Hepatocyte (in vitro differentiated cells): Measurements from ENCODE around the gene PDSS2. TPM values are rescaled to one million over a fixed set of nuclear protein-coding genes. Genes with fewer than 3 reads are reported as not detected.
"Not testable (repeated sequence)": the region's sequence is repeated elsewhere in the genome, so short reads cannot be mapped to it uniquely, and the experiment has no call there.

ENCODE experiments used
- DNase-seq: peaks from one replicate; pipeline ENCODE4 v3.0.0-alpha.2; 2016; ENCODE audit warnings: low spot score
- H2AFZ ChIP-seq: fragments of 200-600 bp; sonication (generic); 2 replicates; pipeline ENCODE4 v1.6.0; 2016; ENCODE audit warnings: antibody characterized with exemption, mild to moderate bottlenecking
- H3K27ac ChIP-seq: fragments of 200-600 bp; sonication (generic); 2 replicates; pipeline ENCODE4 v1.5.1; 2016; ENCODE audit warnings: mild to moderate bottlenecking
- H3K27me3 ChIP-seq: fragments of 200-600 bp; sonication (generic); 2 replicates; pipeline ENCODE4 v1.6.1; 2016
- H3K36me3 ChIP-seq: fragments of 200-600 bp; sonication (generic); replicated peaks from 2 replicates; pipeline ENCODE4 v1.5.1; 2016; ENCODE audit warnings: low read depth; ENCODE audit not compliant: insufficient read depth
- H3K4me1 ChIP-seq: fragments of 200-600 bp; sonication (generic); 2 replicates; pipeline ENCODE4 v1.5.1; 2016; ENCODE audit warnings: mild to moderate bottlenecking, moderate library complexity; ENCODE audit not compliant: insufficient read depth
- H3K4me2 ChIP-seq: fragments of 200-600 bp; sonication (generic); 2 replicates; pipeline ENCODE4 v1.6.0; 2016
- H3K4me3 ChIP-seq: fragments of 200-600 bp; sonication (generic); 2 replicates; pipeline ENCODE4 v1.5.1; 2016; ENCODE audit warnings: mild to moderate bottlenecking
- H3K79me2 ChIP-seq: fragments of 200-600 bp; sonication (generic); 2 replicates; pipeline ENCODE4 v1.6.0; 2017; ENCODE audit warnings: mild to moderate bottlenecking
- H3K9me2 ChIP-seq: fragments of 200-600 bp; sonication (generic); replicated peaks from 2 replicates; pipeline ENCODE4 v1.6.0; 2017; ENCODE audit warnings: mild to moderate bottlenecking; ENCODE audit not compliant: insufficient read depth
- H3K9me3 ChIP-seq: fragments of 200-600 bp; sonication (generic); 2 replicates; pipeline ENCODE4 v1.5.1; 2016; ENCODE audit warnings: low read depth, mild to moderate bottlenecking
- H4K20me1 ChIP-seq: fragments of 200-600 bp; sonication (generic); 2 replicates; pipeline ENCODE4 v1.6.0; 2016; ENCODE audit warnings: mild to moderate bottlenecking; ENCODE audit not compliant: insufficient read depth, poor library complexity, severe bottlenecking
- CTCF ChIP-seq: fragments of 200-600 bp; sonication (generic); IDR thresholded peaks from 2 replicates; pipeline ENCODE4 v1.5.1; 2016; ENCODE audit warnings: antibody characterized with exemption, mild to moderate bottlenecking; ENCODE audit not compliant: poor library complexity
- EZH2 ChIP-seq: fragments of 200-600 bp; sonication (generic); IDR thresholded peaks from 2 replicates; pipeline ENCODE4 v1.6.1; 2016; ENCODE audit warnings: antibody characterized with exemption, mild to moderate bottlenecking, borderline replicate concordance
- EZH2phosphoT487 ChIP-seq: fragments of 200-600 bp; sonication (generic); IDR thresholded peaks from one replicate; pipeline ENCODE4 v1.6.1; 2018; ENCODE audit warnings: antibody characterized with exemption, mild to moderate bottlenecking, low read depth, moderate library complexity; ENCODE audit not compliant: unreplicated experiment, severe bottlenecking
- WGBS: methylation state at CpG from one replicate; pipeline ENCODE4 v1.1.6; 2016; ENCODE audit warnings: low lambda C conversion rate; ENCODE audit errors: missing lambda C conversion rate; 5-methylcytosine and 5-hydroxymethylcytosine counted together
- polyA plus RNA-seq: library from polyadenylated mRNA; unstranded; fragments of >200 nt; fragmentation: Nextera tagmentation; extraction: Ambion mirVana; gene quantifications from 2 replicates; pipeline ENCODE4 v1.2.1, GENCODE V29; 2016
- total RNA-seq: library from RNA; depleted of rRNA; stranded (reverse); fragments of >200 nt; gene quantifications from 2 replicates; pipeline ENCODE4 v1.2.3, GENCODE V29; 2014

PDSS2 gene
- total and polyA plus RNA-seq, 2 experiments from 2014 or later: 15.3 to 18.2 TPM

GRCh38 chr6:107280791-107281190, 178.6 kb downstream of the PDSS2 start:
- Histone ChIP-seq H3K9me3 (no peaks in the 10 kb centered on the region), H4K20me1 (no peaks in the 10 kb centered on the region), H3K4me3 (no peak overlapping the region), H3K9me2 (no peaks in the 10 kb centered on the region), H3K4me2 (no peak overlapping the region), H3K27me3 (no peaks in the 10 kb centered on the region), H3K4me1 (no peaks in the 10 kb centered on the region), H3K36me3 (no peaks in the 10 kb centered on the region), H3K79me2 (peaks cover 15% of the 10 kb centered on the region), H2AFZ (no peak overlapping the region), H3K27ac (no peak overlapping the region)
- DNase-seq: no peak
- TF ChIP-seq CTCF: no peak
- 95% methylated on average over 2 of the region's 2 CpGs for WGBS

GRCh38 chr6:107280001-107280400, 179.4 kb downstream of the PDSS2 start:
- not testable (repeated sequence) for DNase-seq, H2AFZ ChIP-seq, H3K9me2 ChIP-seq, H3K4me1 ChIP-seq, H3K4me2 ChIP-seq, H3K27ac ChIP-seq, H3K4me3 ChIP-seq, H3K27me3 ChIP-seq, H3K36me3 ChIP-seq, H3K9me3 ChIP-seq, H4K20me1 ChIP-seq
- 83% methylated on average over 7 of the region's 7 CpGs for WGBS
- H3K79me2 ChIP-seq: peaks cover 15% of the 10 kb centered on the region

DNA sequence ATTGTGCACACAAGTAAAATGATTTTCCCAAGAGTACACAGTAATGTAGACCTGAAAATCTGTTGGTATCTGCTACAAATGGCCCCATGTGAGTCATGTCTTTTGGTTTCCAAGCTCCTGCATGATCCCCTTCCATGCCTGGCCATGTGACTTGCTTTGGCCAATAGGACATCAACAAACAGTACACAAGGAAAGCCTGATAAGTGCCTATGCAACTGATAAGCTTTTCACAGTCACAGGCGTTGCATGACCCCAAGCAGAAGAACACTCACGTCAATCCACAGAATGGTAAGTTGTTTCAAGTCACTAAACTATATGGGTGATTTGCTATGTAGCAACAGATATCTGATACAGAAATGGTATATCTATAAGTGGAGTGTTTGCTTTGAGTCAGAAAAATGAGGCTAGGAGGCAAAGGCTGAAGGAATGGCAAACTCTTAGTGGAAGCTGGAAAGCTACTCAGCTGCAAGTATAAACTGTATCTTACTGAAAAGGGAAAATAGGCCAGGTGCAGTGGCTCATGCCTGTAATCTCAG, 184.0 kb downstream of the PDSS2 start:
- no peak overlapping the region for H3K4me2 ChIP-seq
- no peaks in the 10 kb centered on the region for H3K36me3 ChIP-seq
- peak; percentile 72 for DNase-seq
- 47% methylated on average over 2 of the region's 2 CpGs for WGBS
- H4K20me1 ChIP-seq: no peaks in the 10 kb centered on the region
- no peaks in the 10 kb centered on the region for H3K9me2 ChIP-seq
- peaks cover 7% of the 10 kb centered on the region for H3K4me1 ChIP-seq
- no peaks in the 10 kb centered on the region for H3K27me3 ChIP-seq
- H3K9me3 ChIP-seq: no peaks in the 10 kb centered on the region
- H2AFZ ChIP-seq: no peak overlapping the region
- no peak overlapping the region for H3K4me3 ChIP-seq
- peak overlapping the region; percentile 58 for H3K27ac ChIP-seq
- TF ChIP-seq EZH2phosphoT487: no peak
- TF ChIP-seq EZH2: no peak
- TF ChIP-seq CTCF: no peak
- H3K79me2 ChIP-seq: peaks cover 19% of the 10 kb centered on the region

- Histone ChIP-seq H3K27me3 (no peaks in the 10 kb centered on the region), H3K36me3 (no peaks in the 10 kb centered on the region), H3K79me2 (peaks cover 19% of the 10 kb centered on the region), H3K4me2 (no peak overlapping the region), H4K20me1 (no peaks in the 10 kb centered on the region), H2AFZ (no peak overlapping the region), H3K4me1 (peaks cover 7% of the 10 kb centered on the region), H3K27ac (no peak overlapping the region), H3K4me3 (no peak overlapping the region), H3K9me2 (no peaks in the 10 kb centered on the region), H3K9me3 (no peaks in the 10 kb centered on the region)
- WGBS: 93% methylated on average over 1 of the region's 1 CpG
- TF ChIP-seq EZH2: no peak
- no peak for TF ChIP-seq EZH2phosphoT487
- no peak for TF ChIP-seq CTCF
- DNase-seq: no peak
Measured at GRCh38 chr6:107274288-107274687, 185.1 kb downstream of the PDSS2 start.
